HTR-8/SVneo (cell line): Measurements from ENCODE around the gene USP34.
"Not testable (repeated sequence)": the region's sequence is repeated elsewhere in the genome, so short reads cannot be mapped to it uniquely, and the experiment has no call there.

Source experiments
- DNase-seq: peaks from one replicate; pipeline ENCODE4 v3.0.0; 2011; ENCODE audit warnings: low spot score, mixed read lengths; ENCODE audit not compliant: insufficient read length
- FAIRE-seq: peaks from 2 replicates; lab custom pipeline; 2011; peaks lifted over from hg19 to GRCh38; lab: Jason Lieb, UNC

Gene USP34

DNA sequence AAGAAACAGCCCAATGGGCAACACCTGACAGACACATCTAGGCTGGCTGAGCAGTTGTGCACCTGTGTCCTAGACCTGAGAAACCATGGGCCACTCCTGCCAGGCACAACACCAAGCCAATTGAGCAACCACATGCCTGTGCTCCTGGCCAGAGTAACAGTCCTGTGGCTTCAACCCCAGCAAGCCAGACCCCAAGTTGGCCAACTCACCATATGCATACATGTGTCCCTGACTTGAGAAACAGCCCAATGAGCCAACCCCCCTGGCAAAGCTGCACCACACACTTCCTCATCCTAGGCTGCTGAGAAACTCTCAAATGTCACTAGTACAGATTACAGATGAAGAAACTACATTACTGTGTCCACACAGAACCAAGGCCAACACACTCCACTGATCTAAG, 36.6 kb downstream of the USP34 start:
- FAIRE-seq (no peak), DNase-seq (no peak)

DNA sequence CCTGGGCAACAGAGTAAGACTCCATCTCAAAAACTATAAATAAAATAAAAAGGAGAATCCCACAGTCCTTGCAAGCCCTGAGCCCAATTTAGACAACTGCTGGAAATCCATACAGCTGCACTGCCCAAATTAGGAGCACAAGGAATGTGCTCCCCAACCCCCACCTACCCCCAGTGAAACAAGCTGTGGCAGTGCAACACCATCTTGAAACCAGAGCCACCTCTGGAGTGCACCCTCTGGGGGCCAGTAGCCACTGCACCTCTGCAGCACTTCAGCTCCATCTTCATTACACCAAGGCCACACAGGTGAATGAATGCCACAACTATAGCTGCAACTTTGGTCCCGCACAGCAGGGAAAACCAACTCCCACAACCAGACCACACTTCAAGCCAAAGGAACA, 37.3 kb downstream of the USP34 start:
- DNase-seq (no peak), FAIRE-seq (no peak)

DNA sequence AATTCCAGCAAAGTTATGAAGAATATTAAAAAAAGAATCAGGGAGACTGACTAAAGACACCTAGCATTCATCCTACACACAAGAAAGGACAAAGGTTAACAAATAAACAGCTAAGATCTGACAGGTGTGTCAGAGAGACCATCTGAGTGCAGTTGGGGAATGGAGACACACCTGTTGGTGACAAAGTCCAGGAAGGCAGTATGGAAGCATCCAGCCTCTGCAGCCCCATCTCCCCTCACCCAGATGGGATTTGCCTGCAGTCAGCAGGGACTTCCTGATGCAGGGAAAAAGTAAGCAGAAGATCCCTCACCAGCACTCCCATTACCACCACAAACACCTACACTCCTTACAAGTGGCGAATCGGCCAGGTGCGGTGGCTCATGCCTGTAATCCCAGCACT, 37.9 kb downstream of the USP34 start:
- peak; percentile 42 for FAIRE-seq

DNA sequence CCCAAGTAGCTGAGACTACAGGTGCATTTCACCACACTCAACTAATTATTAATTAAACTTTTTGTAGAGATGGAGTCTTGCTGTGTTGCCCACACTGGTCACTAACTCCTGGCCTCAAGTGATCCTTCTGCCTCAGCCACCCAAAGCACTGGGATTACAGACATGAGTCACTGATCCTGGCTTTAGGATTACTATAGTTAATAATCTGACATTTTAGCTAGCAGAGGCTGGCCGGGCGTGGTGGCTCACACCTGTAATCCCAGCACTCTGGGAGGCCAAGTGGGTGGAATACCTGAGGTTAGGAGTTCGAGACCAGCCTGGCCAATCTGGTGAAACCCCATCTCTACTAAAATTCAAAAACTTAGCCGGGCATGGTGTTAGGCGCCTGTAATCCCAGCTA, 39.5 kb downstream of the USP34 start:
- DNase-seq = no peak
- FAIRE-seq = no peak

More for the DNA sequence above, 37.9 kb downstream of the USP34 start:
- no peak for DNase-seq

DNA sequence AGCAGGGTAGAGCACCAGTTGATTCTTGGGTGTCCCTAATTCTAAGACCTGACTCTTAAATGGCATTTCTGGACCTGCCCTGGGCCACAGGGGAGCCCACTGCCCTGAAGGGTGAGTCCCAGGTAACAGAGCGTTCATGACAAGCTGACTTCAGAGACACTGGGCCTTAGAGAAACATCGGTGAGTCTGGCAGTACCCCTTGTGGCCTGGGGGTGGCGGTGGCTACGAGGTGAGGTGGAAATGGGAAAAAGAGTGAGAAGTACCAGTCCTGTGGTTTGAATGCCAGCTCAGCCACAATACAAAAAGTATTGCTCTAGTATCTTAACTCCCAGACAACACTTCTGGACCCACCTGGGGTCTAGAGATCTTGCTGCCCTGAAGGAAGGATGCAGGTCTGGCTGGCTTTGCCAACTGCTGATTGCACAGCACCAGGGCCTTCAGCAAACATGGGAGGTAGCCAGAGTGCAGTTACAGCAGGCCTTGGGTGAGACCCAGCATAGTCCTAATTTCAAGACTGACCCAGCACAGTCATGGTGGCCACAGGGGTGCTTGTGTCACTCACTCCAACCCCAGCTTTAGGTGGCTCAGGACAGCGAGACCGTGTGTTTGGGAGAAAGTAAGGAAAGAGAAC, 44.5 kb downstream of the USP34 start:
- DNase-seq = peak; percentile 55
- FAIRE-seq = no peak

DNA sequence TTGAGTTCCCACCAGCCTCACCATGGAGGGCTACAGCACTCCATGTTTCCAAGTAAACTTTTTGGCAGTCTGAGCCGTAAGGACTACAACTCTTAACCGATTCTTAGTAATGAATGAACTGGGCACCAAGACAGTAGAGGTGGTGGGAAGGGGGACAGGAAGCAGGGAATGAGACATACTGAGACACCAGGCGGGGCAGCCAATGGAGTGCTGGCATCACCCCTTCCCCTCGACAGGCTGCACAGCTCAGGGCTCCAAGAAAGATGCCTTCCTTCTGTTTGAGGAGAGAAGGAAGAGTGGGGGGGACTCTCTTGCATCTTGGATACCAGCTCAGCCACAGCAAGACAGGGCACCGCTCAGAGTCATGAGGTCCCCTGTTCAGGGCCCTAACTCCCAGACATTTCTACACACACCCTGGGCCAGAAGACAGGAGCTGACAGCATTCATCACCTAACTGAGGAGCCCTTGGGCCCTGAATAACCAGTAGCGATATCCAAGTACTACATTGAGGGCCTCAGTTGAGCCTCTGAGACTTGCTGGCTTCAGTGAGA, 45.2 kb downstream of the USP34 start:
- FAIRE-seq (no peak), DNase-seq (no peak)

DNA sequence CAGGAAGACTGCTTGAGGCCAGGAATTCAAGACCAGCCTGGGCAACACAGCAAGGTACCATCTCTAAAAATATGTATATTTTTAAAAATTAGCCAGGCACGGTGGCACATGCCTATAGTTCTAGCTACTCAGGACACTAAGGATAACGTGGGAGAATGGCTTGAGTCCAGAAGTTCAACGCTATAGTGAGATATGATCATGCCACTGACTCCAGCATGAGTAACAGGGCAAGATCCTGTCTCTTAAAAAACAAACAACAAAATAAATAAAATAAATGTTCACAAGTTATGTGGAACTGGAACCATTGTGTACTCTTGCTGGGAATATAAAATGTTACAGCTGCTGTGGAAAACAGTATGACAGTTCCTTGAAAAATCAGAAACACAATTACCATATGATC, 47.2 kb downstream of the USP34 start:
- FAIRE-seq (no peak), DNase-seq (no peak)

DNA sequence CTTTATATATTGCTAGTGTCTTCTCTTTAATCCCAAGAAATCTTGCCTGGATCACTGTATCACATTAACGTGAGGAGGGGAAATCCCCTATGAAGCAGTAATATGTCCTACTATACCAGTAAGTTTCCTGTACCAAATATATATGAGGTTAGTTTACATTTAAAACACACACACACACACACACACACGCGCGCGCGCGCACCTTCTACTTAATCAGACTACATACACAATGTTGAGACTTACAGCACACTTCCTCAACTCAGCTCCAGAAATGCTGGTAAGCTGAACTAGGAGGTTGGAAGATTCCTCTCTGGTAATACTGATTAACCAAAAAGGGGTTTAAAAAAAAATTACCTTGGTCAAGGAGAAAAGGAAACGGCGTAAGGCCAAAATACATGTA, 49.3 kb downstream of the USP34 start:
- DNase-seq (no peak), FAIRE-seq (no peak)

DNA sequence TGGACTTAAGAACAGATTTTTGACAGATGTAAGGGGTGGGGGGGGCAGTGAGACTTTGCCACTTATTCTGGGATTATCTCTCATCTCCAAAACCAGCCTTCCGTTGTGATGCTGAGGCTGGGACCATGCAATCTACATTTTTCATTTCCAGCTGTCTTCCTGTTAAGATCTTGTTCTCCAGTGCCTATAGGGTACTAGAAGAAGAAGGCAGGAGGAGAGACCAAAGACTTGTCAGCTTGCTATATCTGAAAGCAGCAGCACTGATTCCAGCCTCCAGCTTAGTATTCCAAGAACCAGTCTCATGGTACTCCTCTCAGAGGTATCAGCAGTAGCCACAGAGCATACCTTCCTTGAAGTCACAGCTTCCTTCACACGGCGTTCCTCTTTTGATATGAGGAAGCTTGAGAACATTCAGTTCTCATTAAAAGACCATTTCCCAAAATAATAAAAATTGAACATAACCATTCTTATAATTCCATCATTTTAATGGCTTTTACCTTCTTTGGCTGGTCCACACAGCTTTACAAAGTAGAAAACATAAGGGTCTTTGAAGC, 49.8 kb downstream of the USP34 start:
- FAIRE-seq = no peak
- no peak for DNase-seq

DNA sequence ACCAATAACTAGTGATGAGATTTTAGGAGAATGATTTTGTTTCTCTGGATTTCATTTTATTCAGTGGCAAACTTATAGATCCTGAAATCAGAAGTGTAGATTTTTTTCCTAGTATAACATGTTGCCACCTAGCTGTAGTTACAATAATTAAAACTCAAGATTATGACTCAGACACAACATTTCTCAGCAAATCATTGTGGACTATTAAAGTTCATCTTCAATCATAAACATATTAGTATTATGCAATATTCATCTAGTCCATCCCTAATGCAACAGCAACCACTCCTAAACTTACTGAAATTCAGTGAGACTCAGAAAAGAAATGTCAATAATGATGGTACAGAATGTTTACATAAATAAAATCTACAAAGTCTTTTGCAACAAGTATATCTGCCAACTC, 51.3 kb downstream of the USP34 start:
- FAIRE-seq (no peak), DNase-seq (no peak)

DNA sequence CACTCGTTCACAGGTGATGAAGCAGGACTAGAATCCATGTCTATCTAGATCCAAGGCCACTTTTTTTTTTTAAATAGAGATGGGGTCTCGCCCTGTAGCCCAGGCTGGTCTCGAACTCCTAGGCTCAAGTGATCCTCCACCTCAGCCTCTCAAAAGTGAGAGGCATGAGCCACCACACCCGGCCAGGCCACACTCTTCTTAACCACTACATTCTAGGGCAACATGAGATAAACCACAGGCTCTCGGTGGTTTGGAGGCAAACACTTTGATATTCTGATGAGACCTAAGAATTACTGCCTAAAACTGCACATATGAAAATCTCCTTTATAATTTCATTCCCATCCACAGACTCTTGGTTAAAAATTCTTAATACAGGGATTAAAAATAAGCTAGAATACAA, 51.8 kb downstream of the USP34 start:
- DNase-seq (no peak), FAIRE-seq (no peak)

DNA sequence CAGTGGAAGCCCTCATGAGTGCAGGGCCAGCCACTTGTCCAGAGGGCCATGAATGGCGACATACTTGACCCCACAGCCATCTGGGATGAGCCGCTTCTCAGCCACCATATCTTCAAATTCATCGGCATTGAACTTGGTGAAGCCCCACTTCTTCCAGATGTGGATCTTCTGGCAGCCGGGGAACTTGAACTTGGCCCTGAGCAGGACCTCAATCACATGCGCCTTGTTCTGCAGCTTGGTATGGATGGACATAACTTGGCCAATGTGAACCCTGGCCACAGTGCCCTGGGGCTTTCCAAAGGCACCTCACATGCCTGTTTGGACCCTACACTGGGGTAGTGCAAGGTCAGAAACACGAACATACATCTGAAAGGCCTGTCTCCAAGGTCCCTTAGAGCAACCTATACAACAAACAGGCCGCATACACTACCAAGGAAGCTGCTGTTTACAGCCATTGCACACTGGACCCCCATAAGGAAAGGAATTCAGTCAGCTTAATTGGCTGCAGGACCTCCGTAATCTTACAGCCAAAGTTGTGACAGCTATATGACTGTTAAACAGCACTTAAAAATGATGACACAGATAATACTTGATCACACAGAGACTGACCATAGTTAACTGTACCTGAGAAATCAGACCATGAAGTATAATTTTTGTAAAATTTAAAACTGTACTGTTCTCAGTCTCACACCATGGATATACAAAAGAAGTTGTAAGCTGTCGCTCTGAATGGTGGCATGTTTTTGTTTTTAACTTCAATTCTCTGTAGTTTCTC, 53.8 kb downstream of the USP34 start:
- no peak for DNase-seq
- FAIRE-seq = no peak

DNA sequence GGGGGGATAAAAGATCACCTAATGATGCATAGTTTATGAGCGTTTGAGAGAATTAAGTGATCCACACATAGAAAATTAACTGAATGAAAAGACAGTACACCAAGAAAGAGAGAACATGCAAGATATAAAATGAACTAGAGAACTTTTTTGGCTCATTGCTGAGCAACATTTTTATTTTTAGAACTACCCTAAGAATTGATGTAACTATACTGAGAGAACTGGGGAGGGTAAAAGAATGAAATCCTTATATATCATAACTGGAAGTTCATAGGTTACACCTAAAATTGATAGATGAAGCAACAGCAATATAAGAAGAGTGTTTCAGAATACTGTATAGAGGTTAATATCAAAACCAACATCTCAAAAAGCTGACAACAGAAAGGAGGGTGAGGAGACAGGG, 55.6 kb downstream of the USP34 start:
- no peak for DNase-seq

DNA sequence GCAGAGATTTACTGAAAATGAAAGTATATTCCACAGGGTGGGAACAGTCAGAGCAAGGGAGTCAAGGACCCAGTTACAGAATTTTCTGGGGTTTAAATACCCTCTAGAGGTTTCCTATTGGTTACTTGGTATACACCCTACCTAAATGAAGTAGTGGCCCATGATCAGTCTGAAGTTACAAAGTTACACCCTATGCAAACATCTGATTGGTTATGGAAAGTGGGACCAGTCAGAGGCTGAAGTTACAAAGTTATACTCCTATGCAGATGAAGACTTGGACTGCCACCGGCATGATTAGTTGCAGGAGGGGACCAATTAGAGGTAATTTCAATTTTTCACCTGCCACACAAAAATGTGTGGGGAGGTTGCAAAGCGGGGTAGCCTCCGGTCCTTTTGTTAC, 56.2 kb downstream of the USP34 start:
- no peak for DNase-seq
- no peak for FAIRE-seq

More for the DNA sequence above, 55.6 kb downstream of the USP34 start:
- FAIRE-seq = no peak

DNA sequence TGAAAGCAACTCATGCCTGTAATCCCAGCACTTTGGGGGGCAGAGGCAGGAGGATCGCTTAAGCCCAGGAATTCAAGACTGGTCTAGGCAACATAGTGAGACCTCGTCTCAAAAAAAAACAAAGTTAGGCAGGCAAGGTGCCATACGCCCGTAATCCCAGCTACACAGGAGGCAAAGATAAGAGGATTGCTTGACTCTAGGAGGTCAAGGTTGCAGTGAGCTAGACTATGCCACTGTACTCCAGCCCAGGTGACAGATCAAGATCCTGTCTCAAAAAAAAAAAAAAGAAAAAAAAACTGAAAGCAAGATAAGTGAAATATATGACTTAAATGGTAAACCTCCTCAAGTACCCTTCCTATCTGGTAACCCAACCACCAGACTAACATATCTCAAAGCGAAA, 59.8 kb downstream of the USP34 start:
- no peak for FAIRE-seq
- no peak for DNase-seq

DNA sequence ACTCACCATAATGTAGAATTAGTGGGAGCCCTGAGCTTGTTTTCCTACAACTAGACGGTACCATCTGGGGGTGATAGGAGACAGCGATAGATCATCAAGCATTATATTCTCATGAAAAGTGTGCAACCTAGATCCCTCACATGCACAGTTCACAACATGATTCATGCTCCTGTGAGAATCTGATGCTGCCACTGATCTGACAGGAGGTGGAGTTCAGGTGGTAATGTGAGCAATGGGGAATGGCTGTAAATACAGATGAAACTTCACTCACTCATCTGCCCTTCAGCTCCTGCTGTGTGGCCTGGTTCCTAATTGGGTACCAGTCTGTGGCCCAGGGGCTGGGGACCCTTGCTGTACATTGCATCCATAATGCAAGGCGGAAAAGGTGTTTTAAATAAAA, 60.7 kb downstream of the USP34 start:
- FAIRE-seq (no peak), DNase-seq (no peak)

DNA sequence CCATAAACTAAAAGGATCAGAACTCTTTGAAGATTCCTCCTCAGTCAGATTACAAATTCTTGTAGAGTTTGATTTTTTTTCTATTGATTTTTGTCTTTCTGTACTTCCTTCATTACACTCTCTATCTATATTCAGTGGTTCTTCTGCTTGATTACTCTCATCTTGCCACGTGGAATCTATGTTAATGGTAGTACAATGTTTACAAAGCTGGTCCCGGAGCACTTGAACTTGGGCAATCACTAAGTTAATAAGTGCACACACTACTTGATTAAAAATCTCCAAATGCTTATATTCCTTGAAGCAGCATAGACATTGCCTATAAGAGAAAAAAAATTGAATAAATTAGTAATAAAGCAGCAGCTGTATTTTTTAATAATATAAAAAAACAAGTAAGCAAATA, 65.1 kb downstream of the USP34 start:
- FAIRE-seq (no peak), DNase-seq (no peak)

DNA sequence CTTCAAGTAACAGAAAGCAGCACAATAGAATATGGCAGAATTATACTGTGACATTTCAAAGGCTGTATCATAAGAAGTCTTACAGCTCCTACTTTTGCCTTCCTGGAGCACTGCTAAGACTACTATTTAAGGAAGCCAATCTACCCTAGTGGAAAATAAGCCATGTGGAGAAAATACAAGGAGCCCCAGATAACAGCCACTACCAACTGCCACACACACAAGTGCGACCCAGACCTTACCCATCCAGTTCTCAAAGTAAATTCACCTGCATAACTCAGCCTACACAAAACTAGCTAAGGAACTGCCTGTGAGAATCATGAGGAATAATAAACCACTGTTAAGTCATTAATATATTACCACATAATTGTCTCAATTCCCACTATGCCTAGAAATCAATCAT, 66.4 kb downstream of the USP34 start:
- FAIRE-seq (no peak), DNase-seq (no peak)

DNA sequence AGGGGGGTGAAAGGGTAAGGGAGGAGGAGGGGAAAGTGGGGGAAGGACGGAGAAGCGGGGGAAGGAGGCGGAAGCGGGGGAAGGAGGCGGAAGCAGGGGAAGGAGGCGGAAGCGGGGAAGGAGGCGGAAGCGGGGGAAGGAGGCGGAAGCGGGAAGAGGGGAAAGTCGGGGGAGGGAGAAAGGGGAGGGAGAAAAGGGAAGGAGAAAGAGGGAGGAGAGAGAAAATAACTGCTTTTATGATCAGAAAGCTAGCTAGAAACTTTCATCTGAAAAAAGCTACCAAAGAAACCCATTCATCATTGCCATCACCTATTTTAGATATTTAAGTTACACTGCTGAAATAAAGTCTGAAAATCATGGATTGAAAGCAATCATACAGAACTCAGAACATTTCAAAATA, 72.5 kb downstream of the USP34 start:
- FAIRE-seq (no peak), DNase-seq (no peak)

DNA sequence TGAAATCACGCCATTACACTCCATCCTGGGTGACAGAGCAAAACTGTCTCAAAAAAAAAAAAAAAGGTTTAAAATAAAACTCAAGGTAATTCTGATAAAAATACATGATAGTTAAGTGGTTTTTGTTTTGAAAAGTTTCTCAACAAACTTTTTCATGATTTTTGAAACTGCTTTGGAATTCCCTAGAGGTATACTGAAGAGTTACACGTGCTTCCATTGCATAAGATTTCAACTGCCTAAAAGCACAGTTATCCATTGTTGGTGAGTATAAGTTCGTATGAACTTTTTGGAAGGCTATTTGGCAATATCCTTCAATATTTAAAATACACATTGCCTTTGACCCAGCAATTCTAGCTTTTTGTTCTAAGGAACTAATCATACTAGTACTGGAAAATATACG, 74.9 kb downstream of the USP34 start:
- DNase-seq (no peak), FAIRE-seq (no peak)

DNA sequence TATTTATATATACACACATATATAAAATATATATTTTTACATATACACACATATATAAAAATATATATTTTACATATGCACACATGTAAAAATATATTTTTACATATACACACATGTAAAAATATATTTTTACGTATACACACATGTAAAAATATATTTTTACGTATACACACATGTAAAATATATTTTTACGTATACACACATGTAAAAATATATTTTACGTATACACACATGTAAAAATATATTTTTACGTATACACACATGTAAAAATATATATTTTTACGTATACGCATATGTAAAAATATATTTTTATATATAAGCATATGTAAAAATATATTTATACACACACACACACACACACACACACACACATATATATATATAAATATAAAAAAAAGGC, 83.3 kb downstream of the USP34 start:
- FAIRE-seq, DNase-seq: not testable (repeated sequence)

DNA sequence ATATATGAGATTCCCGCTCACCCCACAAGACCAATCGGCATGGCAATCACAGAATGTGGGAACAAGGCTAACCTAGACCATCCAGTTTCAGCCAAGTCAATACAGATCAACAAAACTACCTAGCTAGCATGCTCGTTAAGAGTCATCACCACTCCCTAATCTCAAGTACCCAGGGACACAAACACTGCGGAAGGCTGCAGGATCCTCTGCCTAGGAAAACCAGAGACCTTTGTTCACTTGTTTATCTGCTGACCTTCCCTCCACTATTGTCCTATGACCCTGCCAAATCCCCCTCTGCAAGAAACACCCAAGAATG, 90.0 kb downstream of the USP34 start:
- not testable (repeated sequence) for DNase-seq
- FAIRE-seq = peak; percentile 36
